Trophoblast cell (in vitro differentiated cells and primary cell): Measurements from ENCODE around the gene STRIT1.

Experiments
- DNase-seq, 2 donors: peaks; one replicate each; pipeline ENCODE4 v3.0.0-alpha.2; 2016
- H2AFZ ChIP-seq: 2 replicates; pipeline ENCODE4 v1.6.1; 2013; ENCODE audit warnings: low read length, moderate library complexity, mild to moderate bottlenecking; ENCODE audit not compliant: insufficient read depth, poor library complexity
- H2AK5ac ChIP-seq: 2 replicates; pipeline ENCODE4 v1.6.1; 2013; ENCODE audit warnings: mild to moderate bottlenecking, low read length
- H2BK120ac ChIP-seq: 2 replicates; pipeline ENCODE4 v1.6.1; 2013; ENCODE audit warnings: low read length, mild to moderate bottlenecking, moderate library complexity; ENCODE audit not compliant: insufficient read depth, poor library complexity
- H2BK12ac ChIP-seq: 2 replicates; pipeline ENCODE4 v1.6.1; 2013; ENCODE audit warnings: mild to moderate bottlenecking, low read length, moderate library complexity
- H2BK5ac ChIP-seq: 2 replicates; pipeline ENCODE4 v1.6.1; 2013; ENCODE audit warnings: low read length, low read depth, moderate library complexity, mild to moderate bottlenecking; ENCODE audit not compliant: poor library complexity
- H3K14ac ChIP-seq: 2 replicates; pipeline ENCODE4 v1.6.1; 2013; ENCODE audit warnings: mild to moderate bottlenecking, low read length
- H3K18ac ChIP-seq: 2 replicates; pipeline ENCODE4 v1.6.1; 2013; ENCODE audit warnings: mild to moderate bottlenecking, low read length
- H3K23ac ChIP-seq: 2 replicates; pipeline ENCODE4 v1.6.1; 2013; ENCODE audit warnings: low read length
- H3K27ac ChIP-seq: 2 replicates; pipeline ENCODE4 v1.5.1; 2013; ENCODE audit warnings: low read depth, mild to moderate bottlenecking, inconsistent platforms, low read length, moderate library complexity
- H3K27me3 ChIP-seq: 2 replicates; pipeline ENCODE4 v1.6.1; 2013; ENCODE audit warnings: inconsistent platforms, mild to moderate bottlenecking, low read length, moderate library complexity; ENCODE audit not compliant: insufficient read depth
- H3K36me3 ChIP-seq, 2 experiments: 1 replicate in 1 of 2; 2 replicates in 1 of 2; pipeline ENCODE4 v1.6.1; 2013; ENCODE audit warnings: low read length in 2 of 2, mild to moderate bottlenecking in 2 of 2, moderate library complexity in 1 of 2; ENCODE audit not compliant: insufficient read depth in 2 of 2, control insufficient read depth in 1 of 2
- H3K4ac ChIP-seq: 2 replicates; pipeline ENCODE4 v1.6.1; 2013; ENCODE audit warnings: low read depth, mild to moderate bottlenecking, low read length, moderate library complexity
- H3K4me1 ChIP-seq, 2 experiments: 1 replicate in 1 of 2; 2 replicates in 1 of 2; pipeline ENCODE4 v1.6.1; 2013; ENCODE audit warnings: low read length in 2 of 2, mild to moderate bottlenecking in 2 of 2, moderate library complexity in 1 of 2; ENCODE audit not compliant: insufficient read depth in 2 of 2, control insufficient read depth in 1 of 2
- H3K4me2 ChIP-seq: 2 replicates; pipeline ENCODE4 v1.6.1; 2013; ENCODE audit warnings: inconsistent platforms, mild to moderate bottlenecking, low read length, moderate library complexity
- H3K4me3 ChIP-seq: 2 replicates; pipeline ENCODE4 v1.5.1; 2013; ENCODE audit warnings: mild to moderate bottlenecking, low read depth, low read length, inconsistent platforms
- H3K79me1 ChIP-seq: one replicate; pipeline ENCODE4 v1.6.1; 2013; ENCODE audit warnings: low read length
- H3K79me2 ChIP-seq: 2 replicates; pipeline ENCODE4 v1.6.1; 2013; ENCODE audit warnings: low read length, mild to moderate bottlenecking; ENCODE audit not compliant: control insufficient read depth, insufficient read depth, poor library complexity
- H3K9ac ChIP-seq: 2 replicates; pipeline ENCODE4 v1.6.1; 2013; ENCODE audit warnings: mild to moderate bottlenecking, low read length
- H3K9me3 ChIP-seq: 2 replicates; pipeline ENCODE4 v1.6.1; 2013; ENCODE audit warnings: low read depth, mild to moderate bottlenecking, control low read depth, inconsistent platforms, low read length; ENCODE audit not compliant: insufficient read depth
- H4K12ac ChIP-seq: 2 replicates; pipeline ENCODE4 v1.6.1; 2013; ENCODE audit warnings: low read depth, mild to moderate bottlenecking, low read length, moderate library complexity
- H4K8ac ChIP-seq: 2 replicates; pipeline ENCODE4 v1.6.1; 2013; ENCODE audit warnings: low read depth, mild to moderate bottlenecking, low read length, moderate library complexity
- H4K91ac ChIP-seq: one replicate; pipeline ENCODE4 v1.6.1; 2013; ENCODE audit warnings: low read depth, mild to moderate bottlenecking, low read length, moderate library complexity
- WGBS: extraction: QIAGEN DNeasy Blood & Tissue Kit; methylation state at CpG from one replicate; pipeline ENCODE4 v1.1.7; 2013; ENCODE audit warnings: missing lambda C conversion rate; ENCODE audit not compliant: insufficient read length, insufficient coverage; ENCODE audit errors: extremely low coverage; 5-methylcytosine and 5-hydroxymethylcytosine counted together

Gene STRIT1

DNA sequence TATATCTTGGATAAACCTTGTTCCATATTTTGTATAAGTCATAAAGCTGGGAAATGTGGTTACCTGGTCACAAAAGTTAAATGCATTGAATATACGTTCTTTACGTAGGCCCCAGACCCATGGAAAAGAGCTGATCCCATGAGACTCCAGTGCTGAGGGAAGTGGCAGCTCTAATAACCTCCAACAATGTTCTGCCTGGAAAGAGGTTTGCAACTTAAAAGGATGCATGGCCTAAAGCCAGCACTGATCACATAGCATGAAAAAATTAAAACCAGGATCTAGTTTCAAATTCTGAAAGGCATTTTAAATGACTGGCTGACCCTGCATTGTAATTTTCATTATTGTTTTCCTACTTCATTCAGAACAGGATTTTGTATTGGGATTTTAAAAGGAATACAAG is 27.9 kb upstream of the STRIT1 start:
- Histone ChIP-seq H3K4ac (no peak overlapping the region), H4K91ac (no peak overlapping the region), H3K36me3 (no peaks in the 10 kb centered on the region), H3K9me3 (no peaks in the 10 kb centered on the region), H3K23ac (no peak overlapping the region), H3K27me3 (no peaks in the 10 kb centered on the region), H4K8ac (no peak overlapping the region), H3K9ac (no peak overlapping the region), H3K4me3 (no peak overlapping the region), H2AK5ac (no peak overlapping the region), H3K27ac (no peak overlapping the region), H4K12ac (no peak overlapping the region), H2AFZ (no peak overlapping the region), H3K14ac (no peak overlapping the region), H3K4me1 (no peaks in the 10 kb centered on the region), H3K79me1 (no peaks in the 10 kb centered on the region), H3K18ac (no peak overlapping the region), H3K79me2 (no peaks in the 10 kb centered on the region), H2BK120ac (no peak overlapping the region), H2BK12ac (no peak overlapping the region), H3K4me2 (no peak overlapping the region), H2BK5ac (no peak overlapping the region)
- no peak for DNase-seq
- WGBS, result no CpG with 5 or more reads among the region's 2 CpGs

DNA sequence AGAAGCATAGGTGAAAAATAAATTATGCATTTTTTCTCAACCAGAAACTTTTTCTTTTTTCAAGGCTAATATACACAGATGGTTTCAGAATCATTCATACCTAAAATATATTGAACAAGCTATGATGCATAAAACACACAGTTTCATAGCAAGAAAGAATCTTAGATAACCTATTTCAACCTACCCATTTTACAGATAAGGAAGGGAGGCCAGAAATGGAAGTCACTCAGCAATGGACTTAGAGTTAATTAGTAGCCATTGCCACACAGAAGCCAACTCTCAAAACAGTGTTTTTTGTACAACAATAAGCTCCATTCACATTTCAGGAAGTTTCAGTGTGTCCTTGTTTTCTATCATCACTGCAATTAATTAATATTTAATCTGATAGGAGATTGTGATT is 27.5 kb upstream of the STRIT1 start:
- no peaks in the 10 kb centered on the region for H3K79me1 ChIP-seq
- no peak overlapping the region for H3K4me2 ChIP-seq
- H3K79me2 ChIP-seq, result no peaks in the 10 kb centered on the region
- H4K8ac ChIP-seq, result no peak overlapping the region
- H2AFZ ChIP-seq, result no peak overlapping the region
- no peak overlapping the region for H2AK5ac ChIP-seq
- H2BK12ac ChIP-seq, result no peak overlapping the region
- no peak overlapping the region for H4K91ac ChIP-seq
- H3K27me3 ChIP-seq, result no peaks in the 10 kb centered on the region
- no peak overlapping the region for H3K9ac ChIP-seq
- no peak overlapping the region for H3K23ac ChIP-seq
- no peak overlapping the region for H3K4ac ChIP-seq
- no peak for DNase-seq
- no peak overlapping the region for H2BK120ac ChIP-seq
- H3K14ac ChIP-seq, result no peak overlapping the region
- H3K4me3 ChIP-seq, result no peak overlapping the region
- H3K4me1 ChIP-seq, result no peaks in the 10 kb centered on the region
- H3K9me3 ChIP-seq, result no peaks in the 10 kb centered on the region
- H2BK5ac ChIP-seq, result no peak overlapping the region
- no peak overlapping the region for H4K12ac ChIP-seq
- H3K18ac ChIP-seq, result no peak overlapping the region
- no peak overlapping the region for H3K27ac ChIP-seq
- no peaks in the 10 kb centered on the region for H3K36me3 ChIP-seq

DNA sequence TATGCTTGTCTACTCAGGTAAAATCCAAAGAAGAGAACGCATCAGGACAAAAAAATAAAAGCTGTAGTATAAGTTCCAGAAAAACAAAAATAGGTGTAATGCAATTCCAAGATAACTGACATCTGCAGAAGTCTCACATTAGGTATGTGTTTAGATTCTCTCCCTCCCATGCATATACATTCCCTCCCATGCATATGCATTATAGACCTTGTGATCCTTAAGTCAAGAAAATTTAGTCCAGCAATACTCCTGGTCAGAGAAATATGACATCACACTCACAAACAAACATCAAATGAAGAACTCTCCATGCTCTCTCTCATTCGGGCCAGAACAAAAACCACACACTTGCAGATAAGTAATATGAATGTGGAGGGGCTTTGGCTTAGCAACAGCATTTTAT is 25.3 kb upstream of the STRIT1 start:
- H3K79me2 ChIP-seq, result no peaks in the 10 kb centered on the region
- H3K27ac ChIP-seq, result no peak overlapping the region
- WGBS, result no CpG with 5 or more reads among the region's 2 CpGs

DNA sequence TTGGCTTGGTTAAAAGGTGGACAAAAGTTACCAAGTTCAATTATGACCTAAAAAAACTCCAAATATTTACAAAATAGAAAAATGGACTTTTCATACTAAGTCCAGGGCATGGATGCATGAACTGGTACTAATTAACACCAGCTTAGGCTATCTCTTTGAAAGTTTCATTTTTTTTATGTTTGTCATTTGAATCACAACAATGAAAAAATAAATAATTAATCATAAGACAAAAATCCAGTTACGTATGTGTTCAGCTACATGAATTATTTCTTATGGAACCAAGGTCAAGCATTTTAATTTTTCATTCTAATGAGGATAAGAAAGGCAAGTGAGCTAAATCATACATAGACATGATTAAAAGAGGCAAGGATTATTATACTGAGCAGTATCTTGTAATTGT is 23.7 kb upstream of the STRIT1 start:
- no peak overlapping the region for H3K23ac ChIP-seq
- H3K4me1 ChIP-seq, result no peaks in the 10 kb centered on the region
- H3K27me3 ChIP-seq, result no peaks in the 10 kb centered on the region
- H3K9me3 ChIP-seq, result no peaks in the 10 kb centered on the region
- H2AK5ac ChIP-seq, result no peak overlapping the region
- WGBS, result no CpG with 5 or more reads among the region's 1 CpG
- no peak overlapping the region for H3K14ac ChIP-seq
- no peak overlapping the region for H3K4me2 ChIP-seq
- no peak overlapping the region for H3K18ac ChIP-seq
- H3K27ac ChIP-seq, result no peak overlapping the region
- no peak overlapping the region for H2BK120ac ChIP-seq
- H4K91ac ChIP-seq, result no peak overlapping the region
- no peak overlapping the region for H3K4me3 ChIP-seq
- H2BK5ac ChIP-seq, result no peak overlapping the region
- H4K12ac ChIP-seq, result no peak overlapping the region
- no peak overlapping the region for H4K8ac ChIP-seq
- H3K36me3 ChIP-seq, result no peaks in the 10 kb centered on the region
- peak in 1 of 2 donors; percentile 16 for DNase-seq
- no peak overlapping the region for H2BK12ac ChIP-seq
- H3K79me2 ChIP-seq, result no peaks in the 10 kb centered on the region
- H3K79me1 ChIP-seq, result no peaks in the 10 kb centered on the region
- H3K9ac ChIP-seq, result no peak overlapping the region
- H2AFZ ChIP-seq, result no peak overlapping the region
- no peak overlapping the region for H3K4ac ChIP-seq

More for the DNA sequence above, 25.3 kb upstream of the STRIT1 start:
- Histone ChIP-seq H3K14ac (no peak overlapping the region), H2BK12ac (no peak overlapping the region), H3K23ac (no peak overlapping the region), H4K12ac (no peak overlapping the region), H4K8ac (no peak overlapping the region), H3K4ac (no peak overlapping the region), H3K18ac (no peak overlapping the region), H3K4me1 (no peaks in the 10 kb centered on the region), H3K27me3 (no peaks in the 10 kb centered on the region), H2AFZ (no peak overlapping the region), H2BK120ac (no peak overlapping the region), H3K4me3 (no peak overlapping the region), H2BK5ac (no peak overlapping the region), H4K91ac (no peak overlapping the region), H3K9ac (no peak overlapping the region), H3K36me3 (no peaks in the 10 kb centered on the region), H3K9me3 (no peaks in the 10 kb centered on the region), H3K79me1 (no peaks in the 10 kb centered on the region), H2AK5ac (no peak overlapping the region), H3K4me2 (no peak overlapping the region)
- no peak for DNase-seq

DNA sequence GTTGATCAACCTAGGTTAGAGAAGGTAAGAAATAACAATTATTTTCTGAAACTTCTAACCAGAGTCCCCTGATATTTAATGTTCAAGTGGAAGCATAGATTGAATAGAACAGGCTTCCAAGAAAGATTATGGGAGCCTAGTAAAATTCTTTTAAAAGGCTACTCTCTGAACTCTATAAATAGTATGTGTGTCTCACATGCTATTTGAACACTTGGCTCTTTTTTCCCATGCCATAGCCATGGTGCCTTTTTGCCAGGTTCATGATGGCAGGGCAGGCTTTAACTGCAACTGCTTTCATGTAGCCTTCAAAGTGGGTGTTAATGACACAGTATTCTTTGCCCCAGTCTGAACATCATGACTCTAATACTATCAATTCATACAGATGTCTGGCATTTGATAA is 22.9 kb upstream of the STRIT1 start:
- no peak overlapping the region for H3K4me3 ChIP-seq
- no peak overlapping the region for H2BK120ac ChIP-seq
- H3K14ac ChIP-seq, result no peak overlapping the region
- H3K23ac ChIP-seq, result no peak overlapping the region
- H2BK5ac ChIP-seq, result no peak overlapping the region
- H3K18ac ChIP-seq, result no peak overlapping the region
- no peaks in the 10 kb centered on the region for H3K79me1 ChIP-seq
- no peak for DNase-seq
- no peak overlapping the region for H3K4me2 ChIP-seq
- no peak overlapping the region for H4K91ac ChIP-seq
- no peak overlapping the region for H4K12ac ChIP-seq
- no peaks in the 10 kb centered on the region for H3K79me2 ChIP-seq
- no peak overlapping the region for H3K4ac ChIP-seq
- H3K27me3 ChIP-seq, result no peaks in the 10 kb centered on the region
- H3K36me3 ChIP-seq, result no peaks in the 10 kb centered on the region
- no peak overlapping the region for H3K9ac ChIP-seq
- no peak overlapping the region for H2AK5ac ChIP-seq
- no peaks in the 10 kb centered on the region for H3K9me3 ChIP-seq
- H2AFZ ChIP-seq, result no peak overlapping the region
- no peaks in the 10 kb centered on the region for H3K4me1 ChIP-seq
- H4K8ac ChIP-seq, result no peak overlapping the region
- no peak overlapping the region for H2BK12ac ChIP-seq
- H3K27ac ChIP-seq, result no peak overlapping the region
